ENCODE measurements around the gene RYR2. TPM values are rescaled to one million over a fixed set of nuclear protein-coding genes. Genes with fewer than 3 reads are reported as not detected.

RYR2 gene
- total RNA-seq, 1 experiment from 2014 or later: 3.4 TPM

DNA sequence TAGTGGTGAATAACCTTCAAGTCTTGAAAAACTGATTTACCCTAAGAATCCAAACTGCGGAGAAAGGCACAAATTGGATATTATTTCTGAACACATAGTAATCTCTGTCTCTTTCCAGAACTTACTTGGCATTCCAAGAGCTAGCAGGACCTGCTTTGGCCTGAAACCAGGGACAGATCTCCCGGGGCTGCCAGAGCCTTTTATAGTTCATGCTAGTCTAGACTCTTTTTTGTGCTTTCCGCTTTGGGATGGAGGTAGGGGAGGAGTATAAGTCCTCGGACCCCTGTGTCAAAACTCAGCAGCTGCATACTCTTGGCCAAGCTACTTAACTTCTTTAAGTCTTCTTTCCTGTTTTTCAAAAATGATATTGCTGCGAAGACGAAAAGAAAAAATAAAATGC lies 3.8 kb upstream of the RYR2 start:
- H3K27ac Mint-ChIP-seq: no peak overlapping the region
- Histone ChIP-seq H3K9ac (ENCODE audit: extremely low read depth, insufficient read length, low read length) (no peak overlapping the region), H3K14ac (ENCODE audit: insufficient read depth, low read length) (no peak overlapping the region), H2AFZ (ENCODE audit: low read length) (no peak overlapping the region), H3K27me3 (ENCODE audit: insufficient read depth, low read length) (peaks cover 9% of the 10 kb centered on the region; the same call in 1 of the 2 replicates), H3K4me2 (ENCODE audit: insufficient read depth, insufficient read length, low read length) (no peak overlapping the region), H2BK20ac (ENCODE audit: low read depth, low read length, poor library complexity, severe bottlenecking) (no peak overlapping the region), H4K5ac (ENCODE audit: insufficient read length, low read depth, low read length) (no peak overlapping the region), H2BK120ac (ENCODE audit: low read depth, low read length, poor library complexity, severe bottlenecking) (no peak overlapping the region), H3T11ph (ENCODE audit: low read length) (no peak overlapping the region), H3K23ac (ENCODE audit: insufficient read length, low read depth, low read length) (no peak overlapping the region), H3K9me3 (ENCODE audit: control insufficient read depth, low read depth, low read length) (no peaks in the 10 kb centered on the region), H3K18ac (ENCODE audit: insufficient read length, low read depth, low read length) (no peak overlapping the region), H3K79me1 (ENCODE audit: insufficient read depth, low read depth, low read length, poor library complexity, severe bottlenecking) (no peaks in the 10 kb centered on the region), H3K79me2 (ENCODE audit: insufficient read depth, low read length) (no peaks in the 10 kb centered on the region; the same call in 1 of the 2 replicates), H3K56ac (ENCODE audit: insufficient read length, low read depth, low read length) (no peak overlapping the region), H4K8ac (replicated peaks; ENCODE audit: insufficient read length, low read depth, low read length) (no peak overlapping the region), H3K4me1 (ENCODE audit: insufficient read depth, low read length) (no peaks in the 10 kb centered on the region), H2BK5ac (ENCODE audit: insufficient read length, low read length) (no peak overlapping the region), H2BK15ac (ENCODE audit: low read depth, low read length) (no peak overlapping the region), H3K23me2 (ENCODE audit: insufficient read length, low read depth, low read length, poor library complexity, severe bottlenecking) (peaks cover 10% of the 10 kb centered on the region), H2BK12ac (ENCODE audit: insufficient read length, low read depth, low read length) (no peak overlapping the region), H3K4ac (ENCODE audit: low read depth, low read length) (no peak overlapping the region), H4K91ac (ENCODE audit: insufficient read length, low read depth, low read length) (no peak overlapping the region), H2AK5ac (ENCODE audit: insufficient read length, low read length) (no peak overlapping the region), H4K20me1 (ENCODE audit: control insufficient read depth, insufficient read depth, insufficient read length) (no peaks in the 10 kb centered on the region), H3K27ac (ENCODE audit: insufficient read length, low read depth, low read length) (no peak overlapping the region)
- WGBS (ENCODE audit: extremely low coverage, insufficient read length, low lambda C conversion rate): no CpG with 5 or more reads among the region's 6 CpGs
- H3K36me3 Mint-ChIP-seq (ENCODE audit: insufficient read depth in 1 of 3, low read depth in 3 of 3): peaks cover 0 to 4% (median 0%) of the 10 kb centered on the region in 3 experiments; a peak in 1 of 7 replicates
- no peak for DNase-seq
- H3K27me3 Mint-ChIP-seq (ENCODE audit: low read depth): peaks cover 26% of the 10 kb centered on the region
- H3K4me1 Mint-ChIP-seq: peaks cover 10 to 13% of the 10 kb centered on the region in 2 experiments
- no peak overlapping the region for H3K4me3 Mint-ChIP-seq
- no peaks in the 10 kb centered on the region; a peak in 2 of 5 replicates for H3K9me3 Mint-ChIP-seq
- TF ChIP-seq, protein P1, sequence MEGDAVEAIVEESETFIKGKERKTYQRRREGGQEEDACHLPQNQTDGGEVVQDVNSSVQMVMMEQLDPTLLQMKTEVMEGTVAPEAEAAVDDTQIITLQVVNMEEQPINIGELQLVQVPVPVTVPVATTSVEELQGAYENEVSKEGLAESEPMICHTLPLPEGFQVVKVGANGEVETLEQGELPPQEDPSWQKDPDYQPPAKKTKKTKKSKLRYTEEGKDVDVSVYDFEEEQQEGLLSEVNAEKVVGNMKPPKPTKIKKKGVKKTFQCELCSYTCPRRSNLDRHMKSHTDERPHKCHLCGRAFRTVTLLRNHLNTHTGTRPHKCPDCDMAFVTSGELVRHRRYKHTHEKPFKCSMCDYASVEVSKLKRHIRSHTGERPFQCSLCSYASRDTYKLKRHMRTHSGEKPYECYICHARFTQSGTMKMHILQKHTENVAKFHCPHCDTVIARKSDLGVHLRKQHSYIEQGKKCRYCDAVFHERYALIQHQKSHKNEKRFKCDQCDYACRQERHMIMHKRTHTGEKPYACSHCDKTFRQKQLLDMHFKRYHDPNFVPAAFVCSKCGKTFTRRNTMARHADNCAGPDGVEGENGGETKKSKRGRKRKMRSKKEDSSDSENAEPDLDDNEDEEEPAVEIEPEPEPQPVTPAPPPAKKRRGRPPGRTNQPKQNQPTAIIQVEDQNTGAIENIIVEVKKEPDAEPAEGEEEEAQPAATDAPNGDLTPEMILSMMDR (conservative IDR thresholded peaks at IDR 0.05): no peak
